BJ (cell line): ENCODE measurements around the gene MYO15A. TPM values are rescaled to one million over a fixed set of nuclear protein-coding genes. Genes with fewer than 3 reads are reported as not detected.

Experiments
- CTCF ChIA-PET: fragments of 350-600 bp; formaldehyde crosslinking; extraction: SDS; loops from one replicate; lab custom pipeline; 2021; ENCODE audit warnings: antibody characterized with exemption, inconsistent platforms; lab: Yijun Ruan, JAX
- POLR2A ChIA-PET: fragments of 300-600 bp; sonication (Branson Sonifier 250); formaldehyde crosslinking; extraction: SDS; loops from one replicate; lab custom pipeline; 2021; ENCODE audit warnings: antibody characterized with exemption; lab: Charles Lee
- DNase-seq: peaks from one replicate; pipeline ENCODE4 v3.0.0-alpha.2; 2011; ENCODE audit warnings: low read depth
- H3K27me3 ChIP-seq: 2 replicates; pipeline ENCODE4 v1.6.0; 2011; ENCODE audit warnings: low read length; ENCODE audit not compliant: control insufficient read depth, insufficient read depth
- H3K36me3 ChIP-seq: 2 replicates; pipeline ENCODE4 v1.5.1; 2011; ENCODE audit warnings: low read length; ENCODE audit not compliant: control insufficient read depth, insufficient read depth
- H3K4me3 ChIP-seq: 2 replicates; pipeline ENCODE4 v1.5.1; 2011; ENCODE audit warnings: low read depth, mild to moderate bottlenecking, control low read depth, low read length
- polyA minus RNA-seq: library from RNA; depleted of rRNA, polyadenylated mRNA; stranded (reverse); fragments of >200 nt; gene quantifications from 2 replicates; pipeline ENCODE4 v1.2.3, GENCODE V29; 2011; rRNA and poly(A)+ RNA removed
- polyA plus RNA-seq: library from polyadenylated mRNA; depleted of rRNA; stranded (reverse); fragments of >200 nt; gene quantifications from 2 replicates; pipeline ENCODE4 v1.2.3, GENCODE V29; 2011; rRNA removed
- TF ChIP-seq, protein P1 (sequence below): IDR thresholded peaks from 2 replicates; pipeline ENCODE4 v1.5.1; 2011; ENCODE audit warnings: low read depth, mild to moderate bottlenecking, control low read depth, inconsistent platforms, low read length, moderate library complexity; ENCODE audit not compliant: insufficient read depth

Gene MYO15A, protein sequence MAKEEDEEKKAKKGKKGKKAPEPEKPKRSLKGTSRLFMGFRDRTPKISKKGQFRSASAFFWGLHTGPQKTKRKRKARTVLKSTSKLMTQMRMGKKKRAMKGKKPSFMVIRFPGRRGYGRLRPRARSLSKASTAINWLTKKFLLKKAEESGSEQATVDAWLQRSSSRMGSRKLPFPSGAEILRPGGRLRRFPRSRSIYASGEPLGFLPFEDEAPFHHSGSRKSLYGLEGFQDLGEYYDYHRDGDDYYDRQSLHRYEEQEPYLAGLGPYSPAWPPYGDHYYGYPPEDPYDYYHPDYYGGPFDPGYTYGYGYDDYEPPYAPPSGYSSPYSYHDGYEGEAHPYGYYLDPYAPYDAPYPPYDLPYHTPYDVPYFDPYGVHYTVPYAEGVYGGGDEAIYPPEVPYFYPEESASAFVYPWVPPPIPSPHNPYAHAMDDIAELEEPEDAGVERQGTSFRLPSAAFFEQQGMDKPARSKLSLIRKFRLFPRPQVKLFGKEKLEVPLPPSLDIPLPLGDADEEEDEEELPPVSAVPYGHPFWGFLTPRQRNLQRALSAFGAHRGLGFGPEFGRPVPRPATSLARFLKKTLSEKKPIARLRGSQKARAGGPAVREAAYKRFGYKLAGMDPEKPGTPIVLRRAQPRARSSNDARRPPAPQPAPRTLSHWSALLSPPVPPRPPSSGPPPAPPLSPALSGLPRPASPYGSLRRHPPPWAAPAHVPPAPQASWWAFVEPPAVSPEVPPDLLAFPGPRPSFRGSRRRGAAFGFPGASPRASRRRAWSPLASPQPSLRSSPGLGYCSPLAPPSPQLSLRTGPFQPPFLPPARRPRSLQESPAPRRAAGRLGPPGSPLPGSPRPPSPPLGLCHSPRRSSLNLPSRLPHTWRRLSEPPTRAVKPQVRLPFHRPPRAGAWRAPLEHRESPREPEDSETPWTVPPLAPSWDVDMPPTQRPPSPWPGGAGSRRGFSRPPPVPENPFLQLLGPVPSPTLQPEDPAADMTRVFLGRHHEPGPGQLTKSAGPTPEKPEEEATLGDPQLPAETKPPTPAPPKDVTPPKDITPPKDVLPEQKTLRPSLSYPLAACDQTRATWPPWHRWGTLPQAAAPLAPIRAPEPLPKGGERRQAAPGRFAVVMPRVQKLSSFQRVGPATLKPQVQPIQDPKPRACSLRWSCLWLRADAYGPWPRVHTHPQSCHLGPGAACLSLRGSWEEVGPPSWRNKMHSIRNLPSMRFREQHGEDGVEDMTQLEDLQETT (N-terminal part only)
- polyA plus RNA-seq (0.58 and 1.0 TPM in 2 replicates), polyA minus RNA-seq (0.62 and 2.2 TPM in 2 replicates)

DNA sequence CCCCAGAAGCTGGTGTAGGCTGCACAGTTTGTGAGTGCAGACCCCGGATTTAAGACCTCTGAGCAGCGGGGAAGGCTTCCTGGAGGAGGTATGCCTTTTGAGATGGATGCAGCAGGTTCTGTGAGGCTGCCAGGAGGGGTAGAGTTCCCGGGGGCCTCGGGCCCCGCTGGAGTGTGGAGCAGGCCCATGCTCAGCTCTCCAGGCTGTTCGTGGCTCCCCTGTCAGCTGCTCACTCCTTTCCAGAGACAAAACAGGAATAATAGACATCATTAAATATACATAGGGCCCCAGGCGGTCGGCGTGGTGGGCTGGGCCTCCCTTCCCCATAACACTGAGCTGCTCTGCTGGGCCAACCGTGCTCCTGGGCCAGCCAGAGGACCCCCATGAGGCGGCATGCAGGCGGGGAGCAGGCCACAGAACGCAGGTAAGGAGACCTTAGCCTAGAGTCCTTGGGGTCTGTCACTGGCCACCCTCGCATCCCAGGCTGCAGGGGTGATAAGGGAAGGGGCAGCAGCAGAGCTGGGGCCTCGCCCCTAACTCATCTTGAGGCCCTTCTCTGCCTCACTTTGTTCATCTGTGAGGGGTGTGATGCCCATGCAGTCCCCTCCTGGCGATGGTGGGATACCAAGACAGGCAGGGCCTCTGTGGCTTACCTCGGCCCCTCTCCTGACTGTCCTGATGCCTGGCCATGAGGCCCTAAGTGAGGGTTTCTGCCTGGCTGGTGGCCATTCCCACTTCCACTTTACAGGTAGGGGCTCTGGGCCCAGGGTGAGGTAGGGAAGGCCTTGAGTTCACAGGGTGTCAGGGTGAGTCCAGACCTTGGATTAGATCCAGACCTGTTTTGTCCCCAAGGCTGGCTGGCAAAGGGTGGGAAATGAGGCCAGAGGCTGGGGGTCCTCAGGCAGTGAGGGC is at the start of gene MYO15A:
TSS of gene MYO15A (plus strand) at position 356 of the 912 bp plus-strand sequence. CDS start 10,045 bp downstream, outside the sequence.
- peaks cover 14% of the 10 kb centered on the region for H3K36me3 ChIP-seq

DNA sequence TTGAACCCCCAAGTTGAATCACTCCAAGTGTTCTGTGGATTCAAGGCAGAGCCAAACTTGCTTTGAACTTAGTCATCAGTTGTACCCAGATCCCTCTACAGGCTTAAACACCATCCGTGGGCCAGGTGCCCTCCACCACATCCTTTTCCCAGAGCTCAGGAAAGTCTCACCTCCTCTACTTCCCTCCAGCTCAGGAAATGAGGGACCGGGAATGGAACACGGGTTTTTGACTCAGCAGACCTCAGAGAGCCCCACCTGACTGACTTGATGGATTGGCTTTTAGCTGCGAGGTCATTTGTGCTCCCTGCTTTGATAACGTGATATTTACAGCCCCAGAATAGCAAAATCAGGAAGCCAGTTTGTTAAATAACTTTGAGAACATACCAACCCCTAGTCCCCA is 49.3 kb upstream of the MYO15A start:
- Histone ChIP-seq H3K4me3 (no peak overlapping the region), H3K36me3 (peaks cover 18% of the 10 kb centered on the region), H3K27me3 (no peaks in the 10 kb centered on the region)
- TF ChIP-seq, protein P1, sequence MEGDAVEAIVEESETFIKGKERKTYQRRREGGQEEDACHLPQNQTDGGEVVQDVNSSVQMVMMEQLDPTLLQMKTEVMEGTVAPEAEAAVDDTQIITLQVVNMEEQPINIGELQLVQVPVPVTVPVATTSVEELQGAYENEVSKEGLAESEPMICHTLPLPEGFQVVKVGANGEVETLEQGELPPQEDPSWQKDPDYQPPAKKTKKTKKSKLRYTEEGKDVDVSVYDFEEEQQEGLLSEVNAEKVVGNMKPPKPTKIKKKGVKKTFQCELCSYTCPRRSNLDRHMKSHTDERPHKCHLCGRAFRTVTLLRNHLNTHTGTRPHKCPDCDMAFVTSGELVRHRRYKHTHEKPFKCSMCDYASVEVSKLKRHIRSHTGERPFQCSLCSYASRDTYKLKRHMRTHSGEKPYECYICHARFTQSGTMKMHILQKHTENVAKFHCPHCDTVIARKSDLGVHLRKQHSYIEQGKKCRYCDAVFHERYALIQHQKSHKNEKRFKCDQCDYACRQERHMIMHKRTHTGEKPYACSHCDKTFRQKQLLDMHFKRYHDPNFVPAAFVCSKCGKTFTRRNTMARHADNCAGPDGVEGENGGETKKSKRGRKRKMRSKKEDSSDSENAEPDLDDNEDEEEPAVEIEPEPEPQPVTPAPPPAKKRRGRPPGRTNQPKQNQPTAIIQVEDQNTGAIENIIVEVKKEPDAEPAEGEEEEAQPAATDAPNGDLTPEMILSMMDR = no peak
- CTCF ChIA-PET = interaction anchor here (1.3 kb wide), 1 partner anchor 12 kb away, joined by 4 read pairs; no protein-coding TSS in a partner anchor
- no peak for DNase-seq
- POLR2A ChIA-PET = no interaction called here

More for the DNA sequence above, at the start of gene MYO15A:
- TF ChIP-seq, protein P1 = no peak
- Histone ChIP-seq H3K27me3 (no peaks in the 10 kb centered on the region), H3K4me3 (no peak within 1 kb of the TSS)
- no peak for DNase-seq
- ChIA-PET POLR2A (no interaction called here), CTCF (no interaction called here)

DNA sequence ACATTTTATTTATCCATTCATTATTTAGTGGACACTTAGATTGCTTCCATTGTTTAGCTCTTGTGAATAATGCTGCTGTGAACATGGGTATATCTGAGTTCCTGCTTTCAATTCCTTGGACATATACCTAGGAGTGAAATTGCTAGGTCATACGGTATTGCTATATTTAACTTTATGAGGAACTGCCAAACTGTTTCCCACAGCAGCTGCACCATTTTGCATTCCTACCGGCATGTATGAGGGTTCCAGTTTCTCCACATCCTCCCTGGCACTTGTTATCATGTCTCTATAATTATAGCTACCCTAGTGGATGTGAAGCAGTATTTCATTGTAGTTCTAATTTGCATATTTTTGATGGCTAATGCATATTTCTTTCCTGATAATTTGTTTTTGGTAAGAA is 44.5 kb upstream of the MYO15A start:
- TF ChIP-seq, protein P1 = no peak
- Histone ChIP-seq H3K27me3 (no peaks in the 10 kb centered on the region), H3K36me3 (peaks cover 18% of the 10 kb centered on the region), H3K4me3 (no peak overlapping the region)
- POLR2A ChIA-PET = no interaction called here
- no peak for DNase-seq
- CTCF ChIA-PET = interaction anchor here (1.1 kb wide), 1 partner anchor 9 kb away, joined by 3 read pairs; no protein-coding TSS in a partner anchor

DNA sequence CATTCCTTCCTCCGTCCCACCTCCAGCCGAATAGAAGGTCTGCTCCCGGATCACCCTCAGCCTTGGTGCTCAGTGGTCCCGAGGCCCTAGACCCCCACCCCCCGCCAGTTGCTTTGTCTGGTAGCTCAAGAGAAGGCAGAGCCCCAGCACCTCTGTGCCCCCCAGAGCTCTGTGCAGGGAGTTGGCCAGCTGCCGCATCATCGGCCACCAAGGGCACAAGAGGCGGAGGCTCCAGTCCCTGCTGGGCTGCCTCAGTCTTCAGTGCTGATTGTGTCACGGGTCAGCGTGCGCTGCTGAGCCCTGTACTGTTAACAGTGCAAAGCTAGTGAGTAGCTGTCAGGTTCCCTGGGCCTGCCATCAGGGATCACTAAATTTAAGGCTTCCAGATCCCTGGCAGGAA is 43.0 kb upstream of the MYO15A start:
- TF ChIP-seq, protein P1 = no peak
- H3K27me3 ChIP-seq = no peaks in the 10 kb centered on the region
- no peak overlapping the region for H3K4me3 ChIP-seq
- H3K36me3 ChIP-seq = peaks cover 16% of the 10 kb centered on the region
- DNase-seq = no peak
- ChIA-PET POLR2A (no interaction called here), CTCF (interaction anchor here (1.3 kb wide), 1 partner anchor 10 kb away, joined by 3 read pairs; no protein-coding TSS in a partner anchor)
